Glomerular endothelial cell (primary cell): ENCODE results near the gene ZNF439. TPM values are rescaled to one million over a fixed set of nuclear protein-coding genes. Genes with fewer than 3 reads are reported as not detected.
A peak's percentile ranks its signal among the peaks of the same experiment; 100 is the strongest.
"Not testable (repeated sequence)": the region's sequence is repeated elsewhere in the genome, so short reads cannot be mapped to it uniquely, and the experiment has no call there.

ENCODE experiments used
- DNase-seq: peaks from one replicate; pipeline ENCODE4 v3.0.0-alpha.2; 2011; ENCODE audit warnings: low read depth, low spot score; ENCODE audit errors: extremely low read depth
- total RNA-seq: library from RNA; depleted of rRNA; stranded (reverse); fragments of >200 nt; gene quantifications from 2 replicates; pipeline ENCODE4 v1.2.3, GENCODE V29; 2015

Gene ZNF439
- 2.8 and 3.3 TPM in 2 replicates for total RNA-seq

GRCh38 chr19:11848594-11849469, at the start of gene ZNF439:
TSS of gene ZNF439 (plus strand) at chr19:11848726. CDS start at chr19:11848868, 142 bp downstream.
- no peak for DNase-seq

GRCh38 chr19:11806354-11807098, 42.0 kb upstream of the ZNF439 start:
- DNase-seq, result no peak

- no peak for DNase-seq
Observed at GRCh38 chr19:11807099-11807380, 41.5 kb upstream of the ZNF439 start.

- DNase-seq, result no peak
Observed at GRCh38 chr19:11813703-11814028, 34.9 kb upstream of the ZNF439 start.

GRCh38 chr19:11814029-11814699, 34.4 kb upstream of the ZNF439 start, which contains the start of gene ZNF440:
TSS of gene ZNF440 (plus strand) at chr19:11814273. CDS start at chr19:11814448, 175 bp downstream.
- DNase-seq, result peak; percentile 51

GRCh38 chr19:11814700-11815035, 33.9 kb upstream of the ZNF439 start:
- DNase-seq, result no peak

GRCh38 chr19:11821474-11822109, 26.9 kb upstream of the ZNF439 start:
- DNase-seq, result no peak

- not testable (repeated sequence) for DNase-seq
Observed at GRCh38 chr19:11828957-11829876, 19.3 kb upstream of the ZNF439 start.

GRCh38 chr19:11832253-11832912, 16.1 kb upstream of the ZNF439 start:
- DNase-seq, result no peak

GRCh38 chr19:11833541-11833940, 15.0 kb upstream of the ZNF439 start:
- no peak for DNase-seq

- not testable (repeated sequence) for DNase-seq
Observed at GRCh38 chr19:11835626-11836066, 12.9 kb upstream of the ZNF439 start.

- DNase-seq, result no peak
Observed at GRCh38 chr19:11843722-11844121, 4.8 kb upstream of the ZNF439 start.

GRCh38 chr19:11847615-11848014, 911 bp upstream of the ZNF439 start:
- not testable (repeated sequence) for DNase-seq

GRCh38 chr19:11848200-11848593, 329 bp upstream of the ZNF439 start:
- DNase-seq, result no peak

GRCh38 chr19:11850289-11850688, 1.8 kb downstream of the ZNF439 start:
- DNase-seq, result not testable (repeated sequence)

- no peak for DNase-seq
Observed at GRCh38 chr19:11853358-11853757, 4.8 kb downstream of the ZNF439 start.

- DNase-seq, result no peak
Observed at GRCh38 chr19:11856596-11857250, 8.2 kb downstream of the ZNF439 start.

- no peak for DNase-seq
Observed at GRCh38 chr19:11860721-11861120, 12.2 kb downstream of the ZNF439 start.

GRCh38 chr19:11861301-11861700, 12.8 kb downstream of the ZNF439 start:
- no peak for DNase-seq
